SK-N-MC (cell line): Measurements from ENCODE around the gene PALM2AKAP2.

Source experiments
- DNase-seq: peaks from one replicate; pipeline ENCODE4 v3.0.0-alpha.2; 2011; ENCODE audit warnings: low read depth, low spot score
- H3K27ac ChIP-seq: fragments of 200-600 bp; sonication (generic); 2 replicates; pipeline ENCODE4 v1.5.1; 2016; ENCODE audit warnings: mixed run types
- H3K36me3 ChIP-seq: fragments of 200-600 bp; sonication (generic); 2 replicates; pipeline ENCODE4 v1.6.1; 2017; ENCODE audit warnings: antibody characterized with exemption, low read length, mixed read lengths; ENCODE audit not compliant: insufficient read depth
- H3K4me3 ChIP-seq: fragments of 200-600 bp; sonication (generic); 2 replicates; pipeline ENCODE4 v1.5.1; 2016
- H3K9ac ChIP-seq: fragments of 200-600 bp; sonication (generic); 2 replicates; pipeline ENCODE4 v1.8.0; 2017; ENCODE audit warnings: mixed run types, mixed read lengths; ENCODE audit not compliant: insufficient read length
- H3K9me3 ChIP-seq: fragments of 200-600 bp; sonication (generic); 2 replicates; pipeline ENCODE4 v1.6.1; 2017; ENCODE audit warnings: low read depth, mild to moderate bottlenecking, antibody characterized with exemption, low read length, moderate library complexity, mixed read lengths
- EZH2 ChIP-seq: fragments of 200-600 bp; sonication (generic); IDR thresholded peaks from one replicate; pipeline ENCODE4 v1.6.1; 2017; ENCODE audit warnings: antibody characterized with exemption
- FOXP2 ChIP-seq: optimal IDR thresholded peaks from 2 replicates; pipeline ENCODE3; 2011; ENCODE audit warnings: mild to moderate bottlenecking, moderate library complexity; ENCODE audit not compliant: insufficient read depth; ENCODE audit errors: extremely low read length, control extremely low read depth
- POLR2AphosphoS5 ChIP-seq: IDR thresholded peaks from 2 replicates; pipeline ENCODE4 v1.6.1; 2012; ENCODE audit warnings: mild to moderate bottlenecking, low read depth, low read length, borderline replicate concordance

The PALM2AKAP2 gene

DNA sequence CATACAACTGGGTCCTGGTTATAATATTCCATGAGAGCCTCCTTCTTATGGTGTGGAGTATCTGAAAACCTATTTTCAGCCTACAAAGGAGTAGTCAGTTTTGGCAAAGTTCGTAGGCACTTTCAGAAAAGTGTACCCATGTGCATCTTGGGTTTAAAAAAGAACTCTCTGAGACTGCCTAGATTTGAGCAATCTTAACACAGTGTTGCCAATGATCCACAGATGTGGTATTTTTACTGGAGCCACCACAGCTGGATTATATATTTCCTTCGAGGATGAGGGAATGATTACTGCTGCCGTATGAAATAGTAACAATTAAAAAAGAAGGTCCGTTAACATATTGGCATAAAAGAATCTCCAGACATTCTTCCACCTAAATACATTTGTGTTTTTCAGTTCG lies 1.1 kb downstream of the PALM2AKAP2 start:
- no peak for TF ChIP-seq FOXP2
- no peak for TF ChIP-seq EZH2
- TF ChIP-seq POLR2AphosphoS5 = no peak
- no peak for DNase-seq
- no peaks in the 10 kb centered on the region for H3K9me3 ChIP-seq
- H3K9ac ChIP-seq = peak overlapping the region; percentile 73
- peak overlapping the region; percentile 54 for H3K27ac ChIP-seq
- peak overlapping the region; percentile 87 for H3K4me3 ChIP-seq
- H3K36me3 ChIP-seq = peaks cover 11% of the 10 kb centered on the region; the same call in 1 of the 2 replicates

DNA sequence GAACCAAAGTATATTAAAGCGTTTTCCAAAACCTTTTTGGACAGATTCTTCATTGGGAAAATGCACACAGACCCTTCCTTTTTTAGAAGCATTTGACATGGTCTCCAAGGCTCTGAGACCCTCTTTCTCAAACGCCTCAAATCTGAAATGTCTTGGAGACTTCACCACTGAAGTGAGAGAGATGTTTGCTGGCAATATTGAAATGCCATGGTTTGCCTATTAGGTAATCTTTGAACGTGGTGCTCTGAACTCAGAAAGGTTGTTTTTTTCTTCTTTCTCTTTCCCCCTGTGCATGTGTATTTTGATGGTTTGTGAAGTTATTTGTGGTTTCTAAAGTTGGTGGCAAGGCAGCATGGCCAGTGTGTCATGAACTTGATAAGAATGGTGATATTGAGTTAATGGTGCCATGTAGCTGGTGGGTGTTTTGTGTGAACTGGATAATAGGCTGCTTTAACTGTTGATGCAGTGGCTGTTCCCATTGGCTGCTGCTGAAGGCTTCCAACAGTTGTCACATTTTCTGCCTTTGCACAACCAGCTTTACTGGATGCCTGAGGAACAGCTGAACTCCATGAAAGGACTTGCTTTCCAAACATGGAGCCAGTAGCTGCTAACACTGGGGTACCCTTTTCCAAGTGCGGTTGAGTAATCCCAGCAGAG lies 1.7 kb downstream of the PALM2AKAP2 start:
- Histone ChIP-seq H3K9ac (peak overlapping the region; percentile 73), H3K4me3 (peak overlapping the region; percentile 87), H3K27ac (peak overlapping the region; percentile 54; the same call in 1 of the 2 replicates), H3K36me3 (peaks cover 11% of the 10 kb centered on the region; the same call in 1 of the 2 replicates), H3K9me3 (no peaks in the 10 kb centered on the region)
- TF ChIP-seq POLR2AphosphoS5 = no peak
- TF ChIP-seq FOXP2 = no peak
- no peak for TF ChIP-seq EZH2
- no peak for DNase-seq

DNA sequence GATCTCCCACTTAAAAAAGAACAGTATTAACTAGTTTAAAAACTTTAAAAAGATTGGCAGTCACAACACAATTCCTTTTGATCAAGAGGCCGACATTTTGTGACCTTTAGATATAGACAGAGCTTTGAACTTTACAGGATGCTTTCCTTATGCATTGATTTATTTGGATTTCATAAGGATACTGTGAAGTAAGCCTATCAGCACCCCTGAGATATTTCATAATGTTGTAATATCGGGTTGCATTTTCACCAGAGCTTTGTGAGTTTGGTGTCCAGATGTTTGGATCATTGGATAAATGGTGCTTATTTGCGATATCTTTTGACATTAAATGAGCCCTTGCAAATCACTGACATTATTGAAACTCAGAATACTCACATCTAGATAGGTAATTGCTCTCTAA lies 7.7 kb downstream of the PALM2AKAP2 start:
- Histone ChIP-seq H3K9me3 (no peaks in the 10 kb centered on the region), H3K36me3 (peaks cover 11% of the 10 kb centered on the region; the same call in 1 of the 2 replicates), H3K27ac (peak overlapping the region; percentile 60; the same call in 1 of the 2 replicates), H3K4me3 (no peak overlapping the region), H3K9ac (no peak overlapping the region)
- no peak for DNase-seq
- TF ChIP-seq FOXP2 (no peak), EZH2 (no peak), POLR2AphosphoS5 (no peak)

DNA sequence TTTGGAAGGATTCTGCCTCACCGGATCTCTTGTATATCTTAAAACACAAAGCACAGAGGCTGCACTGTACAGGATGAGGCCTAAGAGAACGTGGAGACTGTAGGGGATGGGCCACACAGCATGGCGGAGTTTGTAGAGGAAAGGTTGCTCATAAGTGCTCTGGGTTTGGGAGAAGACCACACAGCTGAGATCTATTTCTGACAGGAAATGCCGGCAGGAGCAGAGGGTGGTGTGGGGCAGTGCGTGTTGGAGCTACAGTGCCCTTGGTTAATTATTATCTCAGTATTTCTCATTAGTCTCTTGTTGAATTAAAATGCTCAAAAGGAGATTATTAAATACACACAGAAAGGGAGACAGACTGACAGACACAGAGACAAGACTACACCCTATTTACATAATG lies 9.6 kb downstream of the PALM2AKAP2 start:
- Histone ChIP-seq H3K9ac (peak overlapping the region; percentile 9), H3K27ac (peak overlapping the region; percentile 71), H3K4me3 (peak overlapping the region; percentile 35), H3K36me3 (no peaks in the 10 kb centered on the region), H3K9me3 (no peaks in the 10 kb centered on the region)
- DNase-seq = no peak
- TF ChIP-seq FOXP2 (no peak), EZH2 (no peak), POLR2AphosphoS5 (no peak)

- TF ChIP-seq POLR2AphosphoS5 = no peak
- no peak for TF ChIP-seq FOXP2
- no peak for TF ChIP-seq EZH2
- Histone ChIP-seq H3K4me3 (peak overlapping the region; percentile 35), H3K27ac (peak overlapping the region; percentile 71), H3K36me3 (no peaks in the 10 kb centered on the region), H3K9ac (peak overlapping the region; percentile 9), H3K9me3 (no peaks in the 10 kb centered on the region)
- no peak for DNase-seq
These were observed 10.0 kb downstream of the PALM2AKAP2 start for GRCh38 chr9:109789971-109790370.

DNA sequence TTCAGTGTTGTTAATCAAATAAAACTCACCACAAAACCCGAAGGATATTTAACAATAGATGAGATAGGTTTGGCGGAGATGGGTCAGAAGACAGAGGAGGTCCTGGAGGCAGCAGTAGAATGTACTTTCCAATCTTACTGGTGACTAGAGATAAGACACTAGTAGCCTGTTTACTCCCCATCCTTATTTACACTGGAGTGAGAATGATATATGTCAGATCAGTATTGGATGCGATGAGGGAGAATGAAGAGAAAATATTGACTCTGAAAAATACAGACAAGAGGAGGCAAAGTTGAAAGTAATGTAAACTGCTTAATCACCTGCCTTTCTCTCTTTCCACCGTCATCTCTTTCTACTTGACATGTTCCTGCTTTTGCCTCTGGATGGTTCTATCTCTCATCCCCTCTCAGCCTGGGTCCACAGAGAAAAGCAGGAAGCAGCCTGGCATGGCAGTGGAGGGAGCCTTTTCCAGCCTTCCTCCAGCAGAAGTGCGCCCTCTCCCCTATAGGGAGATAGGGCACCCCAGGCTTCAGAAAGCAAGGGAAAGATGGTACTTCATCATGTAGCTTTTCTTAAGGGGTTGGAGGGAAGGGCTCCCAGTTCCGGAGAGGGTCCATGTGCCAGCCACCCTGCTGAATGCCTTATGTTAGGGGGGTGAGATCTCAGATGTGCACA lies 11.1 kb downstream of the PALM2AKAP2 start:
- no peaks in the 10 kb centered on the region for H3K36me3 ChIP-seq

DNA sequence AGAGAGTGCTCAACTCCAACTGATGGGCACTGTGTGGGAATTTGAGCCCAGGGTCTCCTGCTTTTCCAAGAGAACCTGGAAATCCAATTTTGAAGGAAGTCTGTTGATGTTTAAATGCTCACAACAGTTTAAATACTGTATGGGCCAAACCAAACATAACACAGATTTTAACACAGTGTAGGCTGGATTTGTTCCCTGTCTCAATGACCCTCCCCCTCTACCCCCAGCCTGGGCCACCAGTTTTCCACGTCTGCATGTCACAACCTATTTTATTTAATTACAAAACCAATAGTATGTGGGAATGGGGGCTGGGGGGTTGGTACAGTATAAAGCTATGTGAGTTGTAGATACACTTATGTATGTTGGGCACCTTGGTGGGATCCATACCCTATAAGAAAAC lies 11.7 kb downstream of the PALM2AKAP2 start:
- no peaks in the 10 kb centered on the region for H3K36me3 ChIP-seq
- no peak overlapping the region for H3K27ac ChIP-seq
- no peak overlapping the region for H3K9ac ChIP-seq
- H3K4me3 ChIP-seq = no peak overlapping the region
- no peak for DNase-seq
- H3K9me3 ChIP-seq = no peaks in the 10 kb centered on the region
- no peak for TF ChIP-seq POLR2AphosphoS5
- TF ChIP-seq EZH2 = no peak

More for the DNA sequence above, 11.1 kb downstream of the PALM2AKAP2 start:
- no peak overlapping the region for H3K27ac ChIP-seq
- no peak overlapping the region for H3K4me3 ChIP-seq
- no peak overlapping the region for H3K9ac ChIP-seq
- no peak for TF ChIP-seq POLR2AphosphoS5
- TF ChIP-seq EZH2 = no peak
- TF ChIP-seq FOXP2 = no peak
- H3K9me3 ChIP-seq = no peaks in the 10 kb centered on the region
- no peak for DNase-seq

- TF ChIP-seq EZH2 = no peak
- no peak for TF ChIP-seq POLR2AphosphoS5
- TF ChIP-seq FOXP2 = no peak
- H3K9me3 ChIP-seq = no peaks in the 10 kb centered on the region
- no peak overlapping the region for H3K27ac ChIP-seq
- H3K4me3 ChIP-seq = no peak overlapping the region
- DNase-seq = no peak
- no peak overlapping the region for H3K9ac ChIP-seq
- H3K36me3 ChIP-seq = no peaks in the 10 kb centered on the region
These were observed 13.1 kb downstream of the PALM2AKAP2 start for GRCh38 chr9:109792951-109793546.
